GM19351 (cell line): ENCODE measurements around the gene POLDIP2.
"Not testable (repeated sequence)": the region's sequence is repeated elsewhere in the genome, so short reads cannot be mapped to it uniquely, and the experiment has no call there.

ENCODE experiments used
- ATAC-seq: cut with Tn5 transposase; IDR thresholded peaks from one replicate; pipeline ENCODE4 v1.9.1; 2021; ENCODE audit warnings: mild to moderate bottlenecking, moderate library complexity; ENCODE audit not compliant: unreplicated experiment

The POLDIP2 gene

GRCh38 chr17:28338769-28339212, 18.5 kb downstream of the POLDIP2 start:
- not testable (repeated sequence) for ATAC-seq

GRCh38 chr17:28338056-28338768, 19.1 kb downstream of the POLDIP2 start:
- ATAC-seq = no peak

- ATAC-seq = no peak
Measured at GRCh38 chr17:28335959-28336871, 21.1 kb downstream of the POLDIP2 start.

GRCh38 chr17:28335201-28335958, 21.9 kb downstream of the POLDIP2 start, which contains the start of the genes IFT20 and TNFAIP1:
Gene IFT20, minus strand, starts transcription at chr17:28335472. Its CDS starts 3,487 bp downstream, at chr17:28331985.
Gene TNFAIP1, plus strand, starts transcription at chr17:28335761. Its CDS starts 3,761 bp downstream, at chr17:28339522.
- peak; percentile 94 for ATAC-seq

GRCh38 chr17:28334666-28335200, 22.6 kb downstream of the POLDIP2 start:
- no peak for ATAC-seq

- no peak for ATAC-seq
Measured at GRCh38 chr17:28334171-28334570, 23.2 kb downstream of the POLDIP2 start.

- ATAC-seq = no peak
Measured at GRCh38 chr17:28333083-28333746, 24.1 kb downstream of the POLDIP2 start.

- ATAC-seq = no peak
Measured at GRCh38 chr17:28331891-28332420, 25.4 kb downstream of the POLDIP2 start.

GRCh38 chr17:28330671-28331070, 26.7 kb downstream of the POLDIP2 start:
- no peak for ATAC-seq

GRCh38 chr17:28328325-28328724, 29.0 kb downstream of the POLDIP2 start:
- ATAC-seq = no peak

GRCh38 chr17:28327709-28328108, 29.6 kb downstream of the POLDIP2 start:
- no peak for ATAC-seq

- peak; percentile 50 for ATAC-seq
Measured at GRCh38 chr17:28327031-28327607, 30.2 kb downstream of the POLDIP2 start.

- no peak for ATAC-seq
Measured at GRCh38 chr17:28326114-28326513, 31.2 kb downstream of the POLDIP2 start.

GRCh38 chr17:28325211-28325610, 32.1 kb downstream of the POLDIP2 start:
- ATAC-seq = no peak

GRCh38 chr17:28324781-28325180, 32.5 kb downstream of the POLDIP2 start:
- ATAC-seq = no peak

GRCh38 chr17:28324267-28324745, 33.0 kb downstream of the POLDIP2 start:
- ATAC-seq = no peak

GRCh38 chr17:28320215-28321061, 36.9 kb downstream of the POLDIP2 start:
- no peak for ATAC-seq

GRCh38 chr17:28319598-28319935, 37.8 kb downstream of the POLDIP2 start:
- ATAC-seq = no peak
